K562 (cell line): ENCODE measurements around the gene ISG20. TPM values are rescaled to one million over a fixed set of nuclear protein-coding genes. Genes with fewer than 3 reads are reported as not detected.
A peak's percentile ranks its signal among the peaks of the same experiment; 100 is the strongest.

ENCODE experiments used
- ATAC-seq: fragments of 200-7000 bp; cut with Tn5 transposase; 3 replicates; pipeline ENCODE4 v1.9.1; 2020; ENCODE audit warnings: moderate library complexity
- BruUV-seq: library from RNA; stranded (reverse); fragments of 400-500 nt; replicated peaks from 2 replicates; lab custom pipeline; 2021; lab: Mats Ljungman, UMichigan
- CTCF ChIA-PET: fragments of 300-600 bp; formaldehyde crosslinking; extraction: SDS; loops from one replicate; lab custom pipeline; 2021; ENCODE audit warnings: low intra/inter-chr PET ratio; lab: Yijun Ruan, JAX
- POLR2A ChIA-PET: fragments of 300-600, 350-650 bp; sonication (Branson Sonifier 250); formaldehyde crosslinking; extraction: SDS; loops from one replicate; lab custom pipeline; 2021; ENCODE audit warnings: antibody characterized with exemption, inconsistent platforms; lab: Yijun Ruan, JAX
- DNase-seq, 4 experiments: peaks; one replicate each; pipeline versions ENCODE4 v3.0.0 to v3.0.0-alpha.2; 2011 to 2018; ENCODE audit warnings: low spot score in 3 of 4, mixed read lengths in 3 of 4; ENCODE audit errors: extremely low read depth in 1 of 4
- FAIRE-seq: peaks from 2 replicates; lab custom pipeline; 2011; peaks lifted over from hg19 to GRCh38; lab: Jason Lieb, UNC
- H2AFZ ChIP-seq: 2 replicates; pipeline ENCODE4 v1.6.0; 2011; ENCODE audit warnings: low read depth, low read length, control low read depth, inconsistent platforms
- H3K27ac ChIP-seq: fragments of 200-600 bp; 3 replicates; pipeline ENCODE4 v1.8.0; 2011; ENCODE audit warnings: low read depth, mild to moderate bottlenecking, control low read depth, inconsistent platforms, low read length, moderate library complexity, mixed read lengths; ENCODE audit errors: extremely low read depth
- H3K27me3 ChIP-seq, 2 experiments: fragments of 300-600 bp in 1 of 2; 2 replicates in 1 of 2; 3 replicates in 1 of 2; pipeline versions ENCODE4 v1.6.0 to v1.8.0; 2011; ENCODE audit warnings: inconsistent platforms in 2 of 2, low read length in 2 of 2, mild to moderate bottlenecking in 1 of 2, mixed read lengths in 1 of 2, moderate library complexity in 1 of 2; ENCODE audit not compliant: control insufficient read depth in 2 of 2, insufficient read depth in 2 of 2
- H3K36me3 ChIP-seq: fragments of 300-600 bp; 3 replicates; pipeline ENCODE4 v1.8.0; 2011; ENCODE audit warnings: mild to moderate bottlenecking, low read length, inconsistent platforms; ENCODE audit not compliant: control insufficient read depth, insufficient read depth
- H3K4me1 ChIP-seq, 2 experiments: fragments of 200-600 bp in 1 of 2; replicated peaks in 1 of 2; 2 replicates in 1 of 2; 3 replicates in 1 of 2; pipeline versions ENCODE4 v1.5.1 to v1.8.0; 2011; ENCODE audit warnings: inconsistent platforms in 2 of 2, low read length in 2 of 2, mild to moderate bottlenecking in 1 of 2, mixed read lengths in 1 of 2, moderate library complexity in 1 of 2; ENCODE audit not compliant: control insufficient read depth in 2 of 2, insufficient read depth in 2 of 2
- H3K4me2 ChIP-seq: 2 replicates; pipeline ENCODE4 v1.6.1; 2011; ENCODE audit warnings: low read length, control low read depth, inconsistent platforms, mixed read lengths; ENCODE audit not compliant: insufficient read depth
- H3K4me3 ChIP-seq: fragments of 200-600 bp; sonication (generic), shearing (Covaris generic); 2 replicates; pipeline ENCODE4 v1.5.1; 2016; ENCODE audit warnings: control low read depth, inconsistent platforms
- H3K79me2 ChIP-seq: fragments of 200-600 bp; 3 replicates; pipeline ENCODE4 v1.8.0; 2011; ENCODE audit warnings: low read length, inconsistent platforms; ENCODE audit not compliant: control insufficient read depth, insufficient read depth
- H3K9ac ChIP-seq, 2 experiments: 2 replicates each; pipeline versions ENCODE4 v1.6.0 to v1.6.1; 2011; ENCODE audit warnings: low read depth in 2 of 2, low read length in 2 of 2, control low read depth in 1 of 2, inconsistent platforms in 1 of 2, mild to moderate bottlenecking in 1 of 2, mixed read lengths in 1 of 2; ENCODE audit not compliant: insufficient read depth in 1 of 2
- H3K9me1 ChIP-seq: one replicate; pipeline ENCODE4 v1.6.0; 2011; ENCODE audit warnings: inconsistent platforms, mild to moderate bottlenecking, low read length, moderate library complexity; ENCODE audit not compliant: control insufficient read depth, insufficient read depth
- H3K9me3 ChIP-seq: replicated peaks from 2 replicates; pipeline ENCODE4 v1.5.1; 2011; ENCODE audit warnings: low read depth, low read length, inconsistent platforms; ENCODE audit not compliant: control insufficient read depth, insufficient read depth
- H4K20me1 ChIP-seq: replicated peaks from 2 replicates; pipeline ENCODE4 v1.6.1; 2011; ENCODE audit warnings: low read length, inconsistent platforms, mixed read lengths; ENCODE audit not compliant: control insufficient read depth, insufficient read depth
- NR4A1 ChIP-seq, 2 experiments: fragments of 250-450 bp in 1 of 2; fragments of 450-650 bp in 1 of 2; sonication (Bioruptor Pico) in 1 of 2; IDR thresholded peaks; 2 replicates each; pipeline versions ENCODE4 v1.4.0 to v1.6.1; 2016 to 2020; ENCODE audit warnings: mild to moderate bottlenecking in 2 of 2, missing compliant biosample characterization in 1 of 2, missing genetic modification characterization in 1 of 2, moderate library complexity in 1 of 2
- SPI1 ChIP-seq: IDR thresholded peaks from 2 replicates; pipeline ENCODE4 v1.6.1; 2011; ENCODE audit warnings: low read depth, low read length, control low read depth, borderline replicate concordance
- WGBS: fragments of 100-300 bp; shearing (Covaris generic); methylation state at CpG from one replicate; pipeline ENCODE4 v1.1.6; 2016; ENCODE audit warnings: low coverage, mixed read lengths; ENCODE audit not compliant: insufficient coverage; ENCODE audit errors: missing lambda C conversion rate; 5-methylcytosine and 5-hydroxymethylcytosine counted together
- in situ Hi-C: fragments of 300-500 bp; cut with MboI; formaldehyde crosslinking; loops from 4 replicates; pipeline ENCODE4 v1.15.0; 2018; ENCODE audit warnings: inconsistent platforms, mixed read lengths
- intact Hi-C: fragments of 100-400 bp; cut with micrococcal nuclease; formaldehyde crosslinking; loops from 2 replicates; pipeline ENCODE4 v1.14.2; 2022
- polyA plus RNA-seq, 8 experiments: library from polyadenylated mRNA; depleted of rRNA in 4 of 8; stranded (reverse) in 5 of 8; unstranded in 3 of 8; fragments of >200 nt; fragmentation: Nextera tagmentation in 2 of 8; fragmentation: Illumina TruSeq in 1 of 8; extraction: Ambion mirVana in 2 of 8; extraction: Trizol in 1 of 8; gene quantifications; 2 replicates each; pipeline versions ENCODE4 v1.2.1 to v1.2.3, GENCODE V29; 2011 to 2014; ENCODE audit warnings: inconsistent platforms in 1 of 8, missing spikeins in 1 of 8
- total RNA-seq, 7 experiments: library from RNA; depleted of rRNA in 6 of 7; stranded (reverse); fragments of >200 nt in 6 of 7; fragmentation: Illumina TruSeq in 2 of 7; extraction: Trizol in 2 of 7; gene quantifications; 2 replicates each; pipeline versions ENCODE4 v1.2.1 to v1.2.3, GENCODE V29; 2011 to 2021; ENCODE audit warnings: low replicate concordance in 1 of 7
- TF ChIP-seq, protein P1 (sequence below): fragments of 450-650 bp; IDR thresholded peaks from 2 replicates; pipeline ENCODE4 v1.6.1; 2016; ENCODE audit warnings: antibody characterized with exemption
- TF ChIP-seq, protein P2 (sequence below): IDR thresholded peaks from 2 replicates; pipeline ENCODE4 v1.6.1; 2011; ENCODE audit not compliant: insufficient read length; ENCODE audit errors: extremely low read depth

Gene ISG20
- total and polyA plus RNA-seq, 9 of the 15 experiments (the other 6 are each of a cell fraction or from before 2014, with no cell fraction given) = 0.06 to 2.1 (median 1.00) TPM

DNA sequence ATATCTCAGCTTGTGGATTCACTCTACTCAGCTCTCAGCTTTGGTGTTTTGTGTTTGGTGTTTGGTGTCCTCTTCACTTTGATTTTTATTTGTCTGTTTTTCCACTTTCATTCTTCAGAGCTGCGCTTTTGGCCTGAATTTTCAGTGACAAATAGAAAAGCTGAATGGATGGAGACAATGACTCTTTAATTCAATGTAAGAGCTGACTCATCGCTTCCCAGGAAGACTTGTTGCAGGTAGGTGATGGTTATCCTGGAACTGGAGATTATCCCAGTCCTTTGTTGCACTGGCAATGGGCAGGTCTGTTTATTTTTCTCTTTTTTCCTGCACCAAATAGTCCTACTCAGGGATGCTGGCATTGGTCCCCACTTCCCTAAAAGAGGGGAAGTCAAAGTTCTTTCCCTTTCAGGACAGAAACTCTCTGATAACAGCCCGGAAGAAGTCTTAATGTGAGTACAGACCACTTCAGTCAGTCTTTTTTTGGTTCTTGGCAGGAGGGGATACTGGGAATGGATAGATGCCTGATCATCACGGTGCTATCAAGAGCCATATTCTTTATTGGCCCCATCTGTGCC is 30.1 kb upstream of the ISG20 start:
- ATAC-seq = no peak
- in situ Hi-C loops = no loop called here
- Histone ChIP-seq H4K20me1 (peaks cover 4% of the 10 kb centered on the region; the same call in 1 of the 2 replicates), H2AFZ (no peak overlapping the region), H3K4me3 (no peak overlapping the region), H3K4me1 (peaks cover 0 to 19% of the 10 kb centered on the region in 2 experiments; a peak in 2 of 5 replicates), H3K9me1 (no peaks in the 10 kb centered on the region), H3K4me2 (no peak overlapping the region), H3K9me3 (no peaks in the 10 kb centered on the region), H3K27me3 (peaks cover 23 to 46% of the 10 kb centered on the region in 2 experiments; a peak in 4 of 5 replicates), H3K9ac (no peak overlapping the region), H3K79me2 (no peaks in the 10 kb centered on the region), H3K36me3 (no peaks in the 10 kb centered on the region), H3K27ac (no peak overlapping the region)
- no peak for FAIRE-seq
- no peak for DNase-seq
- no TSS peak for BruUV-seq
- WGBS = 0% methylated on average over 4 of the region's 4 CpGs
- POLR2A ChIA-PET = interaction anchor here (1.0 to 1.2 kb wide), 2 partner anchors 13 to 18 kb away, joined by 3 to 4 read pairs; no protein-coding TSS in a partner anchor
- intact Hi-C loops = no loop called here
- CTCF ChIA-PET = no interaction called here
- TF ChIP-seq SPI1 (peak; percentile 63; the same call in 1 of the 2 replicates), NR4A1 (CRISPR knock-in tag; IDR thresholded peaks at IDR 0.05) (no peak), NR4A1 (tag; IDR thresholded peaks at IDR 0.05) (no peak)
- TF ChIP-seq, protein P1, sequence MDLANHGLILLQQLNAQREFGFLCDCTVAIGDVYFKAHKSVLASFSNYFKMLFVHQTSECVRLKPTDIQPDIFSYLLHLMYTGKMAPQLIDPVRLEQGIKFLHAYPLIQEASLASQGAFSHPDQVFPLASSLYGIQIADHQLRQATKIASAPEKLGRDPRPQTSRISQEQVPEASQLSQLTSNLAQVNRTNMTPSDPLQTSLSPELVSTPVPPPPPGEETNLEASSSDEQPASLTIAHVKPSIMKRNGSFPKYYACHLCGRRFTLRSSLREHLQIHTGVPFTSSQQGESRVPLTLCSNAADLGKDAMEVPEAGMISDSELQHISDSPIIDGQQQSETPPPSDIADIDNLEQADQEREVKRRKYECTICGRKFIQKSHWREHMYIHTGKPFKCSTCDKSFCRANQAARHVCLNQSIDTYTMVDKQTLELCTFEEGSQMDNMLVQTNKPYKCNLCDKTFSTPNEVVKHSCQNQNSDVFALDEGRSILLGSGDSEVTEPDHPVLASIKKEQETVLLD = no peak
- TF ChIP-seq, protein P2, sequence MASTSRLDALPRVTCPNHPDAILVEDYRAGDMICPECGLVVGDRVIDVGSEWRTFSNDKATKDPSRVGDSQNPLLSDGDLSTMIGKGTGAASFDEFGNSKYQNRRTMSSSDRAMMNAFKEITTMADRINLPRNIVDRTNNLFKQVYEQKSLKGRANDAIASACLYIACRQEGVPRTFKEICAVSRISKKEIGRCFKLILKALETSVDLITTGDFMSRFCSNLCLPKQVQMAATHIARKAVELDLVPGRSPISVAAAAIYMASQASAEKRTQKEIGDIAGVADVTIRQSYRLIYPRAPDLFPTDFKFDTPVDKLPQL = no peak
